NCI-H2196 treated with DMSO at 0.1 percent for 48 hours (cell line): ENCODE results near the gene NKPD1.

ENCODE experiments used
- DNase-seq: peaks from one replicate; lab custom pipeline; 2025; ENCODE audit not compliant: unreplicated experiment; lab: John Stamatoyannopoulos, UW

NKPD1 gene

DNA sequence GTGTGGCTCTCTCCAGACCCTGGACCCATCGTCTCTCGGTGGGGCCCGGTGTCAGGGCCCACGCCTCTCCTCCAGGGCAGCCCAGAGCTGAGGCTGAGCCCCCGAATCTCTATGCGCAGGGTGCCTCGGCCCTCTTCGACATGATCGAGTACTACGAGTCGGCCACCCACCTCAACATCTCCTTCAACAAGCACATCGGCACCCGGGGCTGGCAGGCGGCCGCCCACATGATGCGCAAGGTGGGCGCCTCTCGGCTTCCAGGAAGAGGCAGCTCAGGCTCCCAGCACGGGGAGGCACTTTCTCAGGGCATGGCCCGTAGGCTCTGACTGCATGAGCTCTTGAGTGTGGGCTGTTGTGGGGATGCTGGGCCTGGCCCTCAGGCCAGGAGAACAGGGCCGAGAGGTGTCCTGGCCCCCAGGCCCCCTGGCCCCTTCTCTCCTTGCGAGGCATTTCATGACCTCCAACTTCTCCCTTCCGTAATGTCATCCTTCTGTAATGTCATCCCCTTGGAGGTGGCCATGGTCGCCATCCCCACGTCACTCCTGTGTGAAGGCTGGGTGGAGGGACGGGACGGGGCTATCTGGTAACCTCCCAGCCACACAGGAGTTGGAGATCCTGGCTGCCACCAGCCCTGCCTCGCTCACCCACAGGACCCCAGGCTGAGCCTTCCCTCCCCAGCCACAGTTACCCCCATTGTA, 19.4 kb downstream of the NKPD1 start:
- no peak for DNase-seq

DNA sequence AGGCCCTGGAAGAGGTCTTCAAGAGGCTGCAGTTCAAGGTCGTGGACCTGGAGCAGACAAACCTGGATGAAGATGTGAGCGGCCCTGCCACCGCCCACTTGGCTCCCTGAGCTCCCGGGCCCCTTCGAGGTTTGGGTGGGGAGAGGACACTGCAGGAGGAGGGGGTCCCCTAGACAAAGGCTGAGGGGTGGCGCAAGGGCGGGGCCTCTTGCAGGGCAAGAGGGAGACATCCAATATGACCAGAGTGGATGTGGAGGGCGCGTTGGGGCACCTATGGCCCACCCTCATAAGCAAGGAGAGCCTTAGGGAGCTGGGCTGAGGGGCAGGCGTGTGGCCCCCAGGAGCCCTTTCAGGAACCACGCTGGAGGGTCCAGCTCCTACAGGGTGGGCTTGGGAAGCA, 20.2 kb downstream of the NKPD1 start:
- no peak for DNase-seq

DNA sequence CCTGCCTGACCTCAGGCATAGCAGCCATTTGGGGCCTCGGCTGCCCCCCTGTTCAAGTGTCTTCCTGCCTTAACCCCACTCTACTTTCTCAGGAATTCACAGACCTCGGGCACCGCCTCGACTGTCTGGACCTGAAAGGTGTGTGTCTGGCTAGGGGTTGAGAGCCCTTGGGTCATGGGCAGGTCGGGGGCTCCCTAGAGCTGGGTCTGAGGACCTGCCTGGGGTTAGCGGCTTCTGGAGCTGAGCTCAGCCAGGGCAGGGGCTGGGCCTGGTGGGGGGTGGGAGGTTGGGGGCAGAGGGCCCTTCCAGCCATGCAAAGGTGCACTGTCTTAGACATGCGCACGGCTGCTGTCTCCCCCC, 20.7 kb downstream of the NKPD1 start:
- DNase-seq, result no peak

DNA sequence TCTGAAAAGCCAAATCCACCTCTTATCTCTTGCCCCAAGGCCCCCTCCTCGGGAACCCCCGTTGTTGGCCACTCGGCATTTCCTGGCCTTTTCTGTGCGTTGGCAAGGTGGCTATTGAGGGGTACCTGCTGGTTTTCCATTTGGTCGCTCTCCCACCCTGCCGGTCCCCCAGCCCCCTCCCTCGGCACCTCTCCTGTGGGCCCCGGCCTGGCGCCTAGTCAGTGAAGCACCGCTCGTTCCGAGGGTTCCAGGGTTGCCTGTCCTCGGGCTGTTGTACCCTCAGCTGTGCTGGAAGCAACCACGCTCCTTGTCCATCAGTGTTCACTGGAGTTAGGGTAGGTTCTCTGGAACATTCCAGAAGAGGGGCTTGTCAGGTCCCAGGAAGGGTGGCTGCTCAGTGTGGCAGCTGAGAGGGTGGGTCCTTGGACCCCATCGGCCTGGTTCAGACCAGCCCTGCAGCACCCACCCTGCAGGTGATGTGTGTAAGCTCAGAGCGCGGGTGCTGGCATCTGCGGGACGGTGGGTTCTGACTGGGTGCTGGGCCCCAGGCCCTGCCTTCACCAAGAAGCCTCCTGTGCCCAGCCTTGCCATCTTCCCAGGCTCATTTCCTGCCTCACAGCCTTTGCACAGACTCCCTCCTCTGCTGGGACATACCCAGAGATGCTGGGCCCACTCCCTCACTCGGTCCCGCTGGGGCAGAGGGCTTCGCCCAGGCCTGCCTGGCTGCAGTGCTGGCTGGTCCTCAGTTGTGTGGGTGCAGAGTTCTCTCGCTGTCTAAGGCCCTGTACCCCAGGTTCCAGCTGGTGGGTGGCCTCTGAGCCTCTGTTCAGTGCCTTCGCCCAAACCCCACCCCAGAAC, 21.3 kb downstream of the NKPD1 start:
- no peak for DNase-seq

DNA sequence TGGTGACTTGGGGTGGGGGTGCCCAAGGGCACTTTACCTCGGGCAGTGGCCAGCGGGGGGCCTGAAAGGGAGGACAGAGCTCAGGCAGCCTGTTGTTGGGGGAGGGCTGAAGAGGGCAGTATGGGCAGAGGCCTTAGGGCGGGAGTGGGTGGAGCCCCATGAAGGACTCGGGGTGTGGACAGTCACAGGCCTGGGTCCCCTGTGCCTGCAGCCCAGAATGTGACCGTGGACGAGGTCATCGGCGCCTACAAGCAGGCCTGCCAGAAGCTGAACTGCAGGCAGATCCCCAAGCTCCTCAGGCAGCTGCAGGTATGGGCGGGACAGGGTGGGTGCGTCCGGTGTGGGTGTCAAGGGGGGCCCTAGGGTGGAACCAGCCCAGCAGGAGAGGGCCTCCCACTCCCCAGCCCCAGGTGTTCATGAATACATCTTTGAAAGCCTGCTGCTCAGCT, 22.5 kb downstream of the NKPD1 start:
- no peak for DNase-seq

DNA sequence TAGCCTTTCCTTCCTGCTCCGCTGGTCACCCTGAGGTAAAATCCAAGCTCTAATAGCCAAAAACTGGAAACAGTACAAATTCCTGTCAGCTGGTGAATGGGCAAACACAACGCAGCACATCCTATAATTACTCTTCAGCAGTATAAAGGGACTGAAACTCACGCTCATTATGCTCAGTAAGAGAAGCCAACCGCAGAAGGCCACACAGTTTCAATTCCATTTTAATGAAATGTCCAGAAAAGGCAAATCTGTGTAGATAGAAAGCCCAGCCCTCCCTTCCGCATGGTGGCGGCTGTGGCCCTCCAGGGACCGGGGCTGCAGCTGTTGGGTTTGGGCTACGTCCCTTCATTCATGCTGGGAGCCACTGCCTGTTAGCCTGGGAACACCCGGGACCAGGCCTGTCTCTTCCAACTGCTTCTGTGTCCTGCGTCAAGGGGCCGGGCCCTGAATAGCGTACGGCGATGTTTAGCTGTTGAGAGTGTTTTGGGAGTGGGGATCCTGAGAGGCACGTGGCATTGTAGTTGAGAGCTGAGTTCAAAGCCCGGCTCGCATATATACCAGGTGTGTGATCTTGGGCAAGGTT, 23.5 kb downstream of the NKPD1 start:
- no peak for DNase-seq

DNA sequence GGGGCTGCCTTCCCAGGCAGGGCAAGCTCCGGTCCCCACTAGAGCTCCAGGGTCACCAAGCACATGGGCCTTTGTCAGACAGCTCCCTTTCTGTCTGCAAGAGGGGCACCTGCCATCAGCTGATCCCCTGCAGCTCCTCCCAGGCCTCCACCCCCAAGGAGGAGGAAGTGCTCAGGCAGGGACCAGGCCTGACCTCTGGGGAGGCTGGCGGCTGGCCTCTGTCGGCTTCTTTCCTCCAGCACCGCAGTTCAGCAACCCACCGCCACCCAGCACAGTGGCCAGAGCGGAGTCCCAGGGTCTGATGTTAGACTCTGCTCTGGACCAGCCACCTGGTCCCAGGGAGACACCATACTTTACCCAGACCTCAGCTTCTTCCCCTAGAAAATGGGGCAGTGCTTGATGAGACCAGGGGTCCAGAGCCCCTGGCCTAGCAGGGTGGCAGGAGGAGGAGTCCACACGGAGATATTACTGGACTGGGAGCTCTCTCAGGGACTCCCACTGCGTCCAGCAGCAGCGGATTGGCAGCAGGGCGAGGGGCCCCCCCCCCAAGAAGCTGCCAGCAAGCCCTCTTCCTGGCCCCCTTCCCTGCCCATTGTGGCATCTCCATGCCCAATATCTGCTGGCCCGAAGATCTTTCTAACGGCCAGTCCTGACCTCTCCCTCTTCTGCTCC, 24.1 kb downstream of the NKPD1 start:
- DNase-seq, result no peak

DNA sequence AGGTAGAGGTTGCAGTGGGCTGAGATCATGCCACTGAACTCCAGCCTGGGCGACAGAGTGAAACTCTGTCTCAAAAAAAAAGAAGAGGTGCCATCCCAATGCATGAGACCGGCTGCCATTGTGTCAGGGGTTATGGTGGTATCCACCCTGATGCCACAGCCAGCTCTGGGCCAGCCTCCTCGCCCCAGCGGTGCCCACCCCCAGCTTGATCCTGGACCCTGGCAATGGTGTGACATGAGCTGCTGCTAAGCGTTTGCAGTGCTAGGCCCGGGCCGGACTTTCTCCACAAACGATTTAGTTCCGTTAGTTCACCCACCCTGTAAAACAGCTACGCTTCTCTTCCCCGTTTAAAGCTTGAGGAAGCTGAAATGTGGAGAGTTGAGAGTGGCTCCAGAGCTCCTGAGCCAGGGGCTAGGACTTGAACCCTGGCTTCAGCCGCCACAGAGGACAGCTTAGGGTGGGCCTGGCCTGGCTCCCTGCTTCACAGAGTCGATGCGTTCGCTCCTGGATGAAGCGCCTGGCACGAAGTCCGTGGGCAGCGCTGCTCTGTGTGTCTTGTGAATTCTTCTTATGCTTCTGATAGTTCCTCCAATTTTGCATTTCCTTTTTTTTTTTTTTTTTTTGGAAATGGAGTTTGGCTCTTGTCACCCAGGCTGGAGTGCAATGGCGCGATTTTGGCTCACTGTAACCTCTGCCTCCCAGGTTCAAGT, 25.5 kb downstream of the NKPD1 start:
- DNase-seq, result no peak

DNA sequence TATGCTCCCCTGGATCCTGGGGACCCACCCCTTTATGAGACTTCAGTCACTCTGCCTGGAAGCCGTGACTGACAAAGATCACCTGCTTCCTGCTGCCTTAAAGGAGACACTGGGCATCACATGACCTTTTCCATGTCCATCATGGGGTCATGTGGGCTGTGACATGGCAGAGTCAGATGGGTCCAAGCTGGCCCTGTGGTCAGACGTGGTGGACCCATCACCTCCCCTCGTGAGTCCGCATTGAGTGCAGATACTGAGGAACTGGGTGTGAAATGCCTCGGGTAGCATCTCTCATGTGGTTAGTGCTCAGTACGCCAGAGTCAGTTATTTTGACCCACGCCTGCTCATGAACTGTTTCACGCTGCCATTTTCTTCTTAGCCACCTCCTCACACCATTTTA, 27.1 kb downstream of the NKPD1 start:
- no peak for DNase-seq

DNA sequence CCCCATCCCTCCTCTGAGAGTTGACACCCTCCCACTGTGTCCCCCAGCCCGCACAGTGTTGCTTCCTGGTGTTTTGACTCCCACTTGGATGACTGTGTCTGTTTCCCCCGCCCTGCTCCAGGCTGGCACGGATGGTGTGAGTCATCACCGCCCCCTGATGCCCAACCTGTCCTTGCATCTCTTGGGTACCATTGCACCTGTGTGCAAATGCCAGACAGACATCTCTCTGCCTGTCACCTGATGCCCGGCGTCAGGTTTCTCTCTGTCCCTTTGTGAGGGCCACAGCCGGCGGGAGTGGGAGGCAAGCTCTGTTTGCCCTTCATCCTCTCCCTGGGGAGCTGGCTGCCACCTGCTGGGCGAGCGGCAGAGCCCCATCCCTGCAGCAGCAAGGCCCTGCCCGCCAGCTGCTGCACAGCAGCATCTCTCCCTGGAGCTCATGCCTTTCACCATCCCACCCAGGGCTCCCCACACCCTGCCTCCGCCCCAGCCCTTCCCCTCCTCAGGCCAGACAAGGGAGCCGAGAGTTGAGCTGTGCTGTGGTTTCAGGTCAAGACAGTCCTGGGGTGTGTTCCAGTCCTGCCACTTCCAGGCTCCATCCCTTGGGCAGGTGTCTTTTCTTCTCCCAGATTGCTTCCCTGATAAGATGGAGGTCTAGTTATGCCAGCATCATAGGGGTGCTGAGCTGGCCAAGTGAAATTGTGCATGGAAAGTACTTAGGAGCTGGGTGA, 29.7 kb downstream of the NKPD1 start:
- DNase-seq, result peak; percentile 93

DNA sequence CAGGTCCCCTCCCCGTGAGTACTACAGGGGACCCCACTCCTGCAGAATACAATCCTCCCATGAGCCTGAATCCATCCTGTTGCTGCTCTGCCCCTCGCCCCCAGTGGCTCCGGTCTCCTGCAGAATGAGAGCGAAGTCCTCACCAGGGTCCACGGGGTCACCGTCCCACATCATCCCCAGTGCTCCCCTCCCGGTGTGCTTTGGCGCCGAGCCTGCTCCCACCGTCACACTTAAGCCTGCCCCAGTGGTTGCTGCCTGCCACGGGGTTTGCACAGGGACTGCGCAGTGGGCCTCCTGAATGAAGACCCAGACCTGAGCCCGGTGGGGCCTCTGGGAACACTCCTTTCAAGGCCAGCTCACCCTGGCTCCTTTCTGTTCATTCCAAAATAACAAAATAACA, 30.5 kb downstream of the NKPD1 start:
- DNase-seq, result no peak

DNA sequence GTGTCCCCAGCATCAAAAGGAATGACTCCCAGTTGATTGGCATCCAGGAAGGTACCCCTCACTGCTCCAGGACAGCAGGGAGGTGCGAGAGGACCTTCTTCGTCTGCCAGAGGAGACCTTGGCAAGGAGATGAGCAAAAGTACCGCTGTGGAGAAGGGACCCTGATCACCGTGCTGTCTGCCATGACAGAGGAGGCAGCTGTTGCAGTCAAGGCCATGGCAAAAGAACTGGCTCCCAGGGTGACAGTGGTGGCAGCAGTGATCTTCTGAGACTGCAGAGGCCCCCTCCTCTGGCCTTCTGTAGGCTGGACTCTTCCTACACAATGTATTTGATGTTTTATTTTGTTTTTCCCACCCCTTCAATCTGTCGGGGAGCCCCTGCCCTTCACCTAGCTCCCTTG, 32.0 kb downstream of the NKPD1 start:
- no peak for DNase-seq

DNA sequence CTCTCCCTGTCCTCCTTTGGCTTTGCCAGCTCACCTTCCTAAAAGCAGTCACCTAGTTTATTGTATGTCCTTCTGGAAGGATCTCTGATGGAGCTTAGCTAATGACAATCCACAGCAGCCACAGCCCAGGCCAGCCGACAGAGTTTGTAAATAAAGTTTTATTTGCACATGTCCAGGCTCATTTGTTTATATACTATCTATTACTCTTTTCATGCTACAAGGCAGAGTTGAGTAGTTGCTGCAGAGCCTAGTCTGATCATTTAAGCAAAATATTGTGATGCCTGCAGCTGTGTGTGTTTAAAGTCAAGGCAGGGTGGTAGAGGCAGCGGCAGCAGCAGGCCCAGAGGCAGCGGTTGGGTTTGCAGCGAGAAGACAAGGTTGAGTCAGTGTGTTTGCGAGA, 32.6 kb downstream of the NKPD1 start:
- DNase-seq, result no peak

DNA sequence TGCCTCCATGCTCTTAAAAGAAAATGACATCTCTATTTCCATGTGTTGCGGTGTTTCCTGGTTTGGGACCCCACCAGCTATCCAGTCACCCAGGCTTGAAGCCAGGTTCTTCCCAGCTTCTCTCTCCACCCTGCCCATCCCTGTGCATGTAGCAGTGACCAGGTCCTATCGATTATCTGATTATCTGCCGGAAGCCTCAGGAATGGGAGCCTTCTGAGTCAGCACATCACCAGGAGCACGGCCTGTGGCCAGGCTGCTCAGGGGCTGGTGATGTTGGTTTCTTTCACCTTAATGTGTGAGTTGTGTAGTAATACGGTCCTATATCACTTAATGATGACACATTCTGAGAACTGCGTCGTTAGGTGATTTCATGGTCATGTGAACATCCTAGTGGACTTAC, 34.1 kb downstream of the NKPD1 start:
- no peak for DNase-seq

DNA sequence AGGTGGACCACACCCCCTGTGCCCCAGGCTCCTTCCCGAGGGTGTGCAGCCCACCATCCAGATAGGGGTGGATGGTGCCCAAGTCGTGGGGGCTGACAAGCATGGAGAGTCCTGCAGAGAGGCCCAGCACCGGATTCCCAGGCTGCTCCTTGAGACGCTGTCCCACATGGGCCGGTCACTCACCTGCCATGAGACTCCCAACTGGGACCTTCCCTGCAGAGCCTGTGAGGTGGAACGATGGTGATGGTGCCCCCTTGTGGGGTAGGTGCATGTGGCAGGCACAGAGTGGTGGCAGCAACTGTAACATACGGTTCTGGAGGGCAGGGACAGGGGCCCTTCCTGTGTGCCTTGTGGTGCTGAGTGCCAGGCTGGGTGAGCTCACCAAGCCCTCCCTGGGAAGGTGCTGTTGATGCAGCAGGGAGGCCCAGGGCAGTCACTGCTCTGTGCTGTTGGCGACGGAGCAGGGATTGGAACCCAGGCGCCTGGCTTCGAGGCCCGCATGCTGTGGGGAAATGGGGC, 34.7 kb downstream of the NKPD1 start:
- peak; percentile 46 for DNase-seq

DNA sequence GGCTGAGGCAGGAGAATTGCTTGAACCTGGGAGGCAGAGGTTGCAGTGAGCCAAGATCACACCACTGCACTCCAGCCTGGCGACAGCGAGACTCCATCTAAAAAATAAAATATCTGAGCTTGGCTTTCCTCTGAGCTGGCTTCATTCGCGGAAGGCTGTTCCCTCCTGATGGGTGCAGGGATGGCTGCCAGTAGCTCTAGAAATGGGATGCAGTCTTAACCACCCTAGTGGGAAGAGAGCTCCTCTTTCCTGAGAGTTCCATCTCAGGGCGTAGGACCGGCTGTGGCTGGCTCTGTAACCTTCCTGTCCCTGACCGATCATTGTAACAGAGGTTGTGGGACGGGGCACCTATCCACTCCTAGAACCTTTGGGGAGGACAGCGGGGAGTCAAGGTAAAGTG, 35.4 kb downstream of the NKPD1 start:
- DNase-seq, result no peak

DNA sequence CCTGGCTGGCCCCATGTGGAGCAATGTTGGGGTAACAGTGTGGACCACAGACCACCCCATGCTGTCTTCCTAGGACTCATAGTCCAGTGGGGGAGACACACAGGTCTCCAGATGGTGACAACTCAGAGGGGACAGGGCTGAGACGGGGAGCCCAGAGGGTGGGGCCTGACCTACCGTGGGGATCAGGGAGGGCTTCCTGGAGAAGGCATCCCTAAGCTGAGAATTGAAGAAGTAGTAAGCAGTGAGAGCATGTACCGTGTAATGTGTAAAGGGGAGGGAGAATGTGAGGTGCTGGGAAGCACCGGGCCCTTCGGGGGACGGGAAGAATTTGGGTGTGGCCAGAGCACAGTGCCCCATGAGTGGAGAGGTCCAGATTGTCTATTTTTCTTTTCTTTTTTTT, 36.8 kb downstream of the NKPD1 start:
- no peak for DNase-seq

DNA sequence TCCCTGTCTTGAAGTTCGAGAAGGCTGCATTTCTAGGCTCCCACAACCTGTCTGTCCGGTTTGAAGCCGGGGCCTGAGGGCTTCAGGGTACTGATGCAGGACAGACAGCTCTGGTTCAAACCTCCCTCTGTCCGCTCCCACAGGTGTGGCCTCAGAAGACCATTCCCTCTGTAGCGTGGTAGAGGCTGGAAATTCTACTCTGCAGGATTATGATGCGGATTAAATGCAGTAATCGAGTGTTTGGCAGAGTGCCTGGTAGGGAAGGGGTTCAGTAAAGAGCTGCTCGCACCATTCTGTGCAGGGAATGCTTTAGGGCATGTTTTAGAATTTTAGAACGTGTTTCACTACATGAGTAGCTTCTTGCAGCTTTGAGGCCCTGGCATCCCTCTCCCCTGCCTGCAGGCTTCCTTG, 37.3 kb downstream of the NKPD1 start:
- DNase-seq, result no peak

DNA sequence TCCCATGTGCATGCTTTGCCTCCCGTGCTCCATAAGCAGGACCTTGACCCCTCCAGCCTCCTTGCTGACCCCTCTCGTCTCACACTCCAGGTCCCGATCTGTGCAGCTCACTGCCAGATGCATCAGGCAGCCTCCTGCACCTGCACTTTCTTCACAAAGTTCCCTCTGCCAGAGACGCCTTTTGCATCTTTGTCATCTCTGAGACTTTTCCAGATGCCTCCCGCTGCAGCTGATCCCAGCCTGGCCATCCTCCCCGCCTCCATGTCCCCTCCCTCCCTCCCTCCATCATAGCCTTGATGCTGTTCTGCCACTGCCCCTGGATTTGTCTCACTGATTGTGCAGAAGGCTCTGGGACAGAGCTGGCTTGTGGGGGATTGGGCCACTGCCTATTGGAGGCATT, 38.0 kb downstream of the NKPD1 start:
- no peak for DNase-seq

DNA sequence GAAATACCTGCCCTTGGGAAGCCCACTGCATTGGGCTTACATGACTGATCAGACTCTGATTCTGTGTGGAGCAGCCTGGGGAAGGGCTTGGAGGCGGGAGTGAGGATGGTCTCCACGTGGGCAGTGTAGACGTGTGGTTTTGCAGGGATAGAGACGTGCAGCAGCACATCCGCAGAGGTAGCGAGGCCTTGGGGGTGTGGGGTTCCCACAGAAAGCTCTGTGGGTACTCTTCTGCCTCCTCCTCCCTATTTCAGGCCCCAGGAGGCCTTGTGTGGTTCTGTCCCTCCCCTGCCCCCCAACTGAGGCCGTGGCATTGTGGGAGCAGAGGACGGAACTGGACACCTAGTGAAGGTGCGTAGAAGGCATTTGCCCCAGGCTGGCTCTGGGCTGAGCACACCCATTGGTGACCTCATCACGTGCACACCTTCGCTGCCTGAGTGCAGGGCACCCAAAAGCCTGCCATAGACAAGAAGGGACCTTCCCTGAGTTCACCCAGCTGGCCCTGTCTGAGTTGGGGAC, 38.9 kb downstream of the NKPD1 start:
- no peak for DNase-seq
